Lower leg skin (tissue), 4 donors: Measurements from ENCODE around the gene MYH9. TPM values are rescaled to one million over a fixed set of nuclear protein-coding genes. Genes with fewer than 3 reads are reported as not detected.

ENCODE experiments used
- DNase-seq, 2 donors: peaks; one replicate each; pipeline ENCODE4 v3.0.0-alpha.2; 2019; ENCODE audit warnings: low spot score in 2 of 2
- H3K4me3 ChIP-seq: fragments of 200-600 bp; sonication (generic); 2 replicates; pipeline ENCODE4 v1.5.1; 2017; ENCODE audit warnings: mild to moderate bottlenecking, low read depth; ENCODE audit not compliant: poor library complexity, severe bottlenecking
- POLR2A ChIP-seq, 2 donors: fragments of 450-650 bp; IDR thresholded peaks; one replicate each; pipeline ENCODE4 v1.6.1; 2016 to 2017; ENCODE audit warnings: antibody characterized with exemption in 2 of 2, mild to moderate bottlenecking in 1 of 2, moderate library complexity in 1 of 2
- WGBS, 2 donors: methylation state at CpG; one replicate each; pipeline ENCODE4 v1.1.5; 2018; 5-methylcytosine and 5-hydroxymethylcytosine counted together
- intact Hi-C: fragments of 100-400 bp; cut with DNase I; formaldehyde crosslinking; loops from one replicate; pipeline ENCODE4 v1.15.0; 2023; ENCODE audit warnings: low total_unique reads
- total RNA-seq, 4 donors: library from RNA; depleted of rRNA; stranded (reverse); fragments of >200 nt; gene quantifications; one replicate each; pipeline ENCODE4 v1.1.0, GENCODE V29; 2016
- TF ChIP-seq, protein P1 (sequence below), 3 donors: fragments of 450-650 bp; IDR thresholded peaks; one replicate each; pipeline ENCODE4 v1.5.1; 2016; ENCODE audit warnings: antibody characterized with exemption in 3 of 3, mild to moderate bottlenecking in 3 of 3, moderate library complexity in 2 of 3

Gene MYH9
- total RNA-seq, 4 donors from 2014 or later = 258 to 335 (median 307) TPM

DNA sequence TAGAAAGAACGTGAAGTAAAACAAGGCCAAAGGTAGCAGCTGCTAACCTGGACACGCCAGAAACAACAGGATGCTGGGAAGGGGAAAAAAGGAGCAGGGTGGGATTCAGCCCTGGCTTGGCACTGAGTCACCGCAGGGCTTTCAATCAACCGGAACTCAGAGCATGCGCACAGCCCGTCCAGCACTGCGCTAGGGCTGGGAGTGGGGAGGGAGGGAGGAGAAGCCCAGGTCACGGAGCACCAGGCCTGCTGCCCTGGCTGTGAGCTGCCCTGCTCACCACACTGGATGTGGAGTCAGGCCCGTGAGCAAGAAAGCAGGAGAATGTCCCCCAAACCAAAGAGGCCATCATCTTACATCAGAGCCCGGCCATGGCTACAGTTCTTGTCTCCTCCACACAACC, 83.3 kb downstream of the MYH9 start:
- no peak for DNase-seq
- WGBS, 2 donors = 76% methylated on average over 9 to 10 of the region's 10 CpGs
- intact Hi-C loops = loop anchor here (5.0 kb wide), 1 partner anchor 168 kb away; no protein-coding TSS in a partner anchor
- TF ChIP-seq, protein P1, sequence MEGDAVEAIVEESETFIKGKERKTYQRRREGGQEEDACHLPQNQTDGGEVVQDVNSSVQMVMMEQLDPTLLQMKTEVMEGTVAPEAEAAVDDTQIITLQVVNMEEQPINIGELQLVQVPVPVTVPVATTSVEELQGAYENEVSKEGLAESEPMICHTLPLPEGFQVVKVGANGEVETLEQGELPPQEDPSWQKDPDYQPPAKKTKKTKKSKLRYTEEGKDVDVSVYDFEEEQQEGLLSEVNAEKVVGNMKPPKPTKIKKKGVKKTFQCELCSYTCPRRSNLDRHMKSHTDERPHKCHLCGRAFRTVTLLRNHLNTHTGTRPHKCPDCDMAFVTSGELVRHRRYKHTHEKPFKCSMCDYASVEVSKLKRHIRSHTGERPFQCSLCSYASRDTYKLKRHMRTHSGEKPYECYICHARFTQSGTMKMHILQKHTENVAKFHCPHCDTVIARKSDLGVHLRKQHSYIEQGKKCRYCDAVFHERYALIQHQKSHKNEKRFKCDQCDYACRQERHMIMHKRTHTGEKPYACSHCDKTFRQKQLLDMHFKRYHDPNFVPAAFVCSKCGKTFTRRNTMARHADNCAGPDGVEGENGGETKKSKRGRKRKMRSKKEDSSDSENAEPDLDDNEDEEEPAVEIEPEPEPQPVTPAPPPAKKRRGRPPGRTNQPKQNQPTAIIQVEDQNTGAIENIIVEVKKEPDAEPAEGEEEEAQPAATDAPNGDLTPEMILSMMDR (IDR thresholded peaks at IDR 0.05) = no peak
- no peak for TF ChIP-seq POLR2A (IDR thresholded peaks at IDR 0.05)
- H3K4me3 ChIP-seq = no peak overlapping the region

DNA sequence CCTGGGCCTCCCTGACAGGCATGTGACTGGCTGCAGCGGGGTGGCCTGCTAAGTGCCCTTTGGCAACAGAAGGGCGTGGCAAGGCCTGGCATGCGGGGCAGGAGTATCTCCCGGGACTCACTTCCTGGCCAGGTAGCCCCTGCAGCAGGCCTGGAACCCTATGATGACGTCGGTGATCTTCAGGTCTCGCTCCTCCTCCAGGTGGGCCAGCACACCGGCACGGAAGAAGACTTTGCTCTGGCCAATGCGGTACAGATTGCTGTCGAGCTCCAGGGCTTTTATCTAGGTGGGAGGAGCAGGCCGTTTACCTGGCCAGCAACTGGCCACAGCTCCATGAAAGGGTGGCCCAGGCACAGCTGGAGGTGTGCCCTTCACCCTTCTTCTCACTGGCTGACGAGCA, 83.9 kb downstream of the MYH9 start:
- H3K4me3 ChIP-seq = no peak overlapping the region
- intact Hi-C loops = loop anchor here (5.0 kb wide), 1 partner anchor 168 kb away; no protein-coding TSS in a partner anchor
- no peak for TF ChIP-seq POLR2A (IDR thresholded peaks at IDR 0.05)
- TF ChIP-seq, protein P1 (IDR thresholded peaks at IDR 0.05) = no peak
- WGBS, 2 donors = 70 to 76% methylated on average over 12 to 13 of the region's 13 CpGs
- DNase-seq = no peak

DNA sequence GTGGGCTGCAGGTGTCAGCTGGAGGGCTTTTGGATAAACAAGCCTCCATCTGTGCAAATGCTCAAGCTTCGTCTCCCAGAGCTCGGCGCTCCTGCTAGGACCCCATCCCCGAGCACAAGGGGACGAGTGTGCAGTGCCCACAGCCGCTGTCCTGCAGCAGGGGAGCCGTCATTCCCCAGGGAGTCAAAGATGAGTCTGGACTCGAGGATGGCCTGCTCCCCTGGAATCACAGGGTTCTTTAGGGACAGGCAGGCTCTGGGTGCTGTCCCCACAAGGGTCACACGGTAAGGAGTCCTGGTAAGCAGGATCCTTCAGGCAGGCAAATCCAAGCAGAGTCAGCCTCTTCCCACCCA, 84.7 kb downstream of the MYH9 start:
- TF ChIP-seq, protein P1 (IDR thresholded peaks at IDR 0.05) = no peak
- no peak for TF ChIP-seq POLR2A (IDR thresholded peaks at IDR 0.05)
- DNase-seq = no peak
- no peak overlapping the region for H3K4me3 ChIP-seq
- WGBS, 2 donors = 89 to 92% methylated on average over 6 to 9 of the region's 9 CpGs
- intact Hi-C loops = loop anchor here (5.0 kb wide), 1 partner anchor 169 kb away; no protein-coding TSS in a partner anchor

DNA sequence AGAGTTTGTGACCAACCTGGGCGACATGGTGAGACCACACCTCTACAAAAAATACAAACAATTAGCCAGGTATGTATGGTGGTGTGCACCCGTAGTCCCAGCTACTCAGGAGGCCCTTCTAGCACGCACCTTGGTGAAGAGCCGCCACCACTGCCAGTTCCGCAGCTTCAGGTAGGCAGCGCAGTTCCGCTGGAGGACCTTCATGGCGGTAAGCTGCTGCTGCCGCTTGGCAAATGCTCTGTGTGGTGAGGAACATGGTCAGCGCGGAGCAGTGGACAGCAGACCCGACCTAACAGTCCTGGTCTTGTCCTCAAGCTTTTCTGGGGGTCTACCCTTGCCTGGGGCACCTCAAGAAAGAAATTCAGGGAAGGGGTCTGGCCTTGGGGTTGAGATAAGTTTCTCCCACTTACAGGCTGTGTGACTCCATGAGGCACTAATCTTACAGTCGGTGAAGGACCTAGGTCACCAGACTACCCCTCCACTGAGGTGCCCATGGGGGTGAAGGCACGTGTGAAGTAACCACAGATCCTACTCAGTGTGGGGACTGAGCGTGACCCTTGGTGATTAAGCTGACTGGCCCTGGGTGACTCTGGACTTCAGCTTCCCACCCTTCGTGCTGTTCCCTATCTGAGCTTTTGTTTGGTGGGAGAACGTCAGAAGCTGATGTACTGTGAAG, 85.2 kb downstream of the MYH9 start:
- WGBS, 2 donors = 89 to 90% methylated on average over 17 of the region's 17 CpGs
- intact Hi-C loops = loop anchor here (5.0 kb wide), 1 partner anchor 170 kb away; no protein-coding TSS in a partner anchor

DNA sequence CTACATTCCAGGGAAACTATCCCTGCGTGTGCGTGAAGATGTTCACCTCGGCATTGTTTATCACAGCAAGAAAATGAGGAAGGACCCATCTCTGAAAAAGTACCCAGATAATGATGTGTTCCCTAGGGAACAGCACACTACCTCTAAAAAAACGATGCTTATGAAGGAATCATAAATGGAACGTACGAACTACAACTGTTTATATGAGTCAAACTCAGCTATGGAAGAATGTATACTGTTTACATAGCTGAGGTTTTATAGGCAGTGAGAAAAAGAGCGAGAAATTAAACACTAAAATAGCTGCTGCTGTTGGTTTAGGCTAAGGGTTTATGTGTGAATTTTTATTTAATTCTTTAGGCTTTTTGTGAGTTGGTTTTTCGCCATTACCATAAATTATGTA, 85.9 kb downstream of the MYH9 start:
- intact Hi-C loops = loop anchor here (5.0 kb wide), 1 partner anchor 170 kb away; no protein-coding TSS in a partner anchor
- no peak for DNase-seq
- H3K4me3 ChIP-seq = no peak overlapping the region
- TF ChIP-seq POLR2A (IDR thresholded peaks at IDR 0.05) = no peak
- TF ChIP-seq, protein P1 (IDR thresholded peaks at IDR 0.05) = no peak
- WGBS, 2 donors = 84 to 87% methylated on average over 8 of the region's 8 CpGs

More for the DNA sequence above, 85.2 kb downstream of the MYH9 start:
- no peak for TF ChIP-seq POLR2A (IDR thresholded peaks at IDR 0.05)
- TF ChIP-seq, protein P1 (IDR thresholded peaks at IDR 0.05) = no peak
- DNase-seq = no peak
- H3K4me3 ChIP-seq = no peak overlapping the region
